ENCODE measurements around the gene DSP.

DNA sequence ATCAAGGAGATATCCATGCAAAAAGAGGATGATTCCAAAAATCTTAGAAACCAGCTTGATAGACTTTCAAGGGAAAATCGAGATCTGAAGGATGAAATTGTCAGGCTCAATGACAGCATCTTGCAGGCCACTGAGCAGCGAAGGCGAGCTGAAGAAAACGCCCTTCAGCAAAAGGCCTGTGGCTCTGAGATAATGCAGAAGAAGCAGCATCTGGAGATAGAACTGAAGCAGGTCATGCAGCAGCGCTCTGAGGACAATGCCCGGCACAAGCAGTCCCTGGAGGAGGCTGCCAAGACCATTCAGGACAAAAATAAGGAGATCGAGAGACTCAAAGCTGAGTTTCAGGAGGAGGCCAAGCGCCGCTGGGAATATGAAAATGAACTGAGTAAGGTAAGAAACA lies 38.4 kb downstream of the DSP start:
- TF ChIP-seq EZH2 (IDR thresholded peaks at IDR 0.05; ENCODE audit: low read depth) = no peak
- TF ChIP-seq, protein P1, sequence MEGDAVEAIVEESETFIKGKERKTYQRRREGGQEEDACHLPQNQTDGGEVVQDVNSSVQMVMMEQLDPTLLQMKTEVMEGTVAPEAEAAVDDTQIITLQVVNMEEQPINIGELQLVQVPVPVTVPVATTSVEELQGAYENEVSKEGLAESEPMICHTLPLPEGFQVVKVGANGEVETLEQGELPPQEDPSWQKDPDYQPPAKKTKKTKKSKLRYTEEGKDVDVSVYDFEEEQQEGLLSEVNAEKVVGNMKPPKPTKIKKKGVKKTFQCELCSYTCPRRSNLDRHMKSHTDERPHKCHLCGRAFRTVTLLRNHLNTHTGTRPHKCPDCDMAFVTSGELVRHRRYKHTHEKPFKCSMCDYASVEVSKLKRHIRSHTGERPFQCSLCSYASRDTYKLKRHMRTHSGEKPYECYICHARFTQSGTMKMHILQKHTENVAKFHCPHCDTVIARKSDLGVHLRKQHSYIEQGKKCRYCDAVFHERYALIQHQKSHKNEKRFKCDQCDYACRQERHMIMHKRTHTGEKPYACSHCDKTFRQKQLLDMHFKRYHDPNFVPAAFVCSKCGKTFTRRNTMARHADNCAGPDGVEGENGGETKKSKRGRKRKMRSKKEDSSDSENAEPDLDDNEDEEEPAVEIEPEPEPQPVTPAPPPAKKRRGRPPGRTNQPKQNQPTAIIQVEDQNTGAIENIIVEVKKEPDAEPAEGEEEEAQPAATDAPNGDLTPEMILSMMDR (conservative IDR thresholded peaks at IDR 0.05) = no peak
